Measurements from ENCODE around the gene DCTN1.

DCTN1 gene

GRCh38 chr2:74321737-74322136 is 58.4 kb downstream of the DCTN1 start:
- no peak for DNase-seq (ENCODE audit: low spot score)

GRCh38 chr2:74317701-74318100 is 62.4 kb downstream of the DCTN1 start:
- no peak for DNase-seq (ENCODE audit: low spot score)

GRCh38 chr2:74316627-74317295 is 63.4 kb downstream of the DCTN1 start:
- no peak for DNase-seq (ENCODE audit: low spot score)

GRCh38 chr2:74314107-74314506 is 66.0 kb downstream of the DCTN1 start:
- DNase-seq (ENCODE audit: low spot score) = no peak

GRCh38 chr2:74313497-74313896 is 66.6 kb downstream of the DCTN1 start:
- DNase-seq (ENCODE audit: low spot score) = no peak

GRCh38 chr2:74312913-74313312 is 67.2 kb downstream of the DCTN1 start:
- no peak for DNase-seq (ENCODE audit: low spot score)

Measured in HuH-7 (cell line).